ENCODE measurements around the gene DUSP22. TPM values are rescaled to one million over a fixed set of nuclear protein-coding genes. Genes with fewer than 3 reads are reported as not detected.

The DUSP22 gene
- total and polyA plus RNA-seq, 2 donors: 17.9 to 54.2 TPM

DNA sequence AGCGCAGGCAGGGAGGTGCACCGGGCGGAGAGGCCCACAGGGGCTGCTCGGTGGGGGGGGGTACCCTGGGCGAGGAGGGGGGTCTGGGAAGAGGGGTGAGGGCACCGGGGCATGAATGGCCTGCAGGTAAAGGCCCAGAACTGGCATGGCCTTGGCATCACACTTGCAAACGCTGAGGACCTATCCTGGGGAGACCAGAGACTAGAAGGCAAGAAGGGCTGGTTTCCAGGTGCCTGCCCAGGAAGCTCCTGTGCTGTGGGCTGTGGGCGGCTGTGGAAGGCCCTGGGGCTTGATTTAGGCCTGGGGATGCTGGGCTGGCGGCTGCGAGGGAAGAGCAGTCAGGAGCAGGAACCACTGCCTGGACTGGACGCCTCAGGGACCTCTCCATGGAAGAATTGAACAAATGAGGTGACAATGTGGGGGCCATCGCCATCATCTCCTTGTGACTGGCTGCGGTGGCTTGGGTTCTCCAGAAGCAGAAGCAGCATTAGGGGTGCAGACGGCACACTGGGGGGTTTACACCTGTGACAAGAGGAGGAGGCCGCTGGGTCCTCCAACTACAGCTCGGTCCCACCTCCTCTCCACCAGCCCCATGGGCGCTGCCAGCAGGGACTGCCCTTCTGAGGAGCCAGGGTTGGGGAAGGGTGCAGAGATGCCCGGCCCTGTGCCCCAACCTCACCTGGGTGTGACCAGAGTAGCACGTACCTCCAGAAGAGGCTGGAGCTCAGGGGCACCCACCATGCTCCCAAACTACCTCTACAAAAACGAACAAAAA, 67.2 kb downstream of the DUSP22 start:
- H3K9me3 ChIP-seq (ENCODE audit: control insufficient read depth in 2 of 2, insufficient read depth in 1 of 2, low read length in 1 of 2): peaks cover 0 to 46% of the 10 kb centered on the region in 2 donors
- H3K27ac ChIP-seq (ENCODE audit: low read depth in 1 of 2, low read length in 1 of 2): no peak overlapping the region
- 90% methylated on average over 20 of the region's 20 CpGs for WGBS
- peaks cover 0 to 13% of the 10 kb centered on the region in 2 donors for H3K4me1 ChIP-seq (ENCODE audit: control insufficient read depth in 2 of 2, insufficient read depth in 2 of 2, low read length in 2 of 2)
- H3K4me3 ChIP-seq (ENCODE audit: low read length in 2 of 2): no peak overlapping the region
- no peaks in the 10 kb centered on the region for H3K27me3 ChIP-seq (ENCODE audit: control insufficient read depth in 2 of 2, insufficient read depth in 1 of 2, low read length in 1 of 2)
- peaks cover 0 to 4% of the 10 kb centered on the region in 2 donors for H3K36me3 ChIP-seq (ENCODE audit: control insufficient read depth in 2 of 2, insufficient read depth in 2 of 2, low read length in 1 of 2)
- no peak for DNase-seq (ENCODE audit: low read depth in 6 of 9, low spot score in 9 of 9)

DNA sequence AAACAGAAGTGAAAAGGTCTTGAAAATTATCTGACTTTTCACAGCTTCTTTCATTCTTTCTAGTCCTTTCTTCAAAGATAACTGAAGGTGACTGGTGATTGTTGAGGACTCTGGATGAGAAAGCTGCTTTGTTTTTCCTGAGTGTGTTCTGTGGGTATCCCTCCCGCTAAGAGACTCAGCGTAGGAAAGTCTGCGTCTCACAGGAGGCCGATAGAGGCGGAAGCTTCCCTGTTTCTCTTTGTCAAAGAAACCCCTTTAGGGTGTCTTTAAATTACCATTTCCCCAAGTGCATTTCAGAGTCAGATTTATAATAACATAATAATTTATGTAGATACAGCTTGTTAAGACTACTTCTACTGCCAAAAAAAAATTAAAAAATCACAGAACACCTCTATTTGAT, 68.1 kb downstream of the DUSP22 start:
- DNase-seq (ENCODE audit: low read depth in 6 of 9, low spot score in 9 of 9): no peak
- Histone ChIP-seq H3K9me3 (ENCODE audit: control insufficient read depth in 2 of 2, insufficient read depth in 1 of 2, low read length in 1 of 2) (peaks cover 0 to 44% of the 10 kb centered on the region in 2 donors), H3K4me1 (ENCODE audit: control insufficient read depth in 2 of 2, insufficient read depth in 2 of 2, low read length in 2 of 2) (peaks cover 0 to 9% of the 10 kb centered on the region in 2 donors), H3K36me3 (ENCODE audit: control insufficient read depth in 2 of 2, insufficient read depth in 2 of 2, low read length in 1 of 2) (peaks cover 0 to 4% of the 10 kb centered on the region in 2 donors), H3K27ac (ENCODE audit: low read depth in 1 of 2, low read length in 1 of 2) (no peak overlapping the region), H3K4me3 (ENCODE audit: low read length in 2 of 2) (no peak overlapping the region), H3K27me3 (ENCODE audit: control insufficient read depth in 2 of 2, insufficient read depth in 1 of 2, low read length in 1 of 2) (no peaks in the 10 kb centered on the region)
- WGBS: 95% methylated on average over 5 of the region's 5 CpGs

DNA sequence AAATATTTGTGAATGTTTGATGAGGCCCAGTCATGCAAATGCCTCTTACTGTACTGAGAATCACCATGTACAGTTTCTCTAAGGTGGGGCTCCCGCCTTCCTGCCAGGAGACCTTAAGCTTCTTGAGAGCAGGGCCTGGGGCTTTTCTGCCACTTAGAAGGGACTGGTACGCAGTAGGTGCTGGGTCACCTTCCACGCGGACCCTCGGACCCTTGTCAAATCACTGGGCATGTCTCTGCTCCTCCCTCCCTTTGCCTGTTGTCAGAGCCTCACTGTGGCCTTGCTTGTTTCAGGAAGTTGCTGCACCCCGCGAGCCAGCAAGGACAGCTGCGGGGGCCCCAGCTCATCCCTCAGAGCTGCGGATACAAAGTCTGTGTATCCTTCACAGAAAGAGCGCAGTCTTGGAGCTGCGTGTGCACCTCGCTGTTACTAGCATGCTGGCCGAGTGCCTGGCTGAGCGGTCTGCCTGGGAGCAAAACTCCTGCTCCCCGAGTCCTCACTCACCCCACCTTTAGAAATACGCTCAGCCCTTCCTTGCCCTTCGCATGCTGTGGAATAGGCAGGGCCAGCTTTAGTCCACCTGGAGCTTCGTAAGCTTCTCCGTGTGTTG, 68.6 kb downstream of the DUSP22 start:
- Histone ChIP-seq H3K36me3 (ENCODE audit: control insufficient read depth in 2 of 2, insufficient read depth in 2 of 2, low read length in 1 of 2) (peaks cover 0 to 4% of the 10 kb centered on the region in 2 donors), H3K27ac (ENCODE audit: low read depth in 1 of 2, low read length in 1 of 2) (no peak overlapping the region), H3K4me1 (ENCODE audit: control insufficient read depth in 2 of 2, insufficient read depth in 2 of 2, low read length in 2 of 2) (peaks cover 0 to 9% of the 10 kb centered on the region in 2 donors), H3K9me3 (ENCODE audit: control insufficient read depth in 2 of 2, insufficient read depth in 1 of 2, low read length in 1 of 2) (peaks cover 0 to 44% of the 10 kb centered on the region in 2 donors), H3K4me3 (ENCODE audit: low read length in 2 of 2) (no peak overlapping the region), H3K27me3 (ENCODE audit: control insufficient read depth in 2 of 2, insufficient read depth in 1 of 2, low read length in 1 of 2) (no peaks in the 10 kb centered on the region)
- WGBS: 87% methylated on average over 19 of the region's 19 CpGs
- DNase-seq (ENCODE audit: low read depth in 6 of 9, low spot score in 9 of 9): no peak

DNA sequence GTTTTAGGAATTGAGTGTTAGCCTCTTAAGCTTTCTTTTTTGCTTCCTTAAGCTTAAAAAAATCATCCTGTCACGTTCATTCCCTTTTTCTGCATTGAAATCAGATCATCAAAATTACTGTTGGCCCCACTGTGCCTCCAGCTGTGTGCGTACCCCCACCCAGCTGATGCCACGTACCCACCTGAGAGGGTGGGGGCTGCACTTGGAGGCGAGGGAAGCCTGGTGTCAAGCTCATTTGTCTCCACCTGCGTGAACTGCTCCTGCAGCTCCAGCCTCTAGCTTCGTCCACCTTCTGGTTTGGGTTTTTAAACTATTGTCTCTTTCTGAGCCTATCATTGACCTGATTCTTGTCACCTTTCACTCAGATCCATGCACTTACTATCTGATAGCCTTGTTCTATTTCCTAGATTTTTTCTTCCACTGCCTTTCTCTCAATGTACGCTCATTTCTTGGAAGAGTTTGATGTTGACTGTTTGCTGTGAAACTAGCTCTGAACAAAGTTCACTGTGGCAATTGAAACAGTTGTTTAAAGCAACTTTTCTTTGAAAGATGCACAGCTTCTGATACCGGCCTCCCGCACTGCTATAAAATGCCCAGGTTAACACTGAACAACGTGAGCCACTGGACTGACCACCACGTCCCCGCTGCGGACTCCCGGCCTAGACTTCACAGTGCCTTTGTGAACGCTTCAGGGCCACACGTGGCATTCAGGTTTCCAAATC, 69.3 kb downstream of the DUSP22 start:
- H3K27ac ChIP-seq (ENCODE audit: low read depth in 1 of 2, low read length in 1 of 2): no peak overlapping the region
- H3K9me3 ChIP-seq (ENCODE audit: control insufficient read depth in 2 of 2, insufficient read depth in 1 of 2, low read length in 1 of 2): peaks cover 0 to 44% of the 10 kb centered on the region in 2 donors
- H3K36me3 ChIP-seq (ENCODE audit: control insufficient read depth in 2 of 2, insufficient read depth in 2 of 2, low read length in 1 of 2): peaks cover 0 to 4% of the 10 kb centered on the region in 2 donors
- 92% methylated on average over 16 of the region's 16 CpGs for WGBS
- no peak overlapping the region for H3K4me3 ChIP-seq (ENCODE audit: low read length in 2 of 2)
- no peak for DNase-seq (ENCODE audit: low read depth in 6 of 9, low spot score in 9 of 9)
- peaks cover 0 to 9% of the 10 kb centered on the region in 2 donors for H3K4me1 ChIP-seq (ENCODE audit: control insufficient read depth in 2 of 2, insufficient read depth in 2 of 2, low read length in 2 of 2)
- no peaks in the 10 kb centered on the region for H3K27me3 ChIP-seq (ENCODE audit: control insufficient read depth in 2 of 2, insufficient read depth in 1 of 2, low read length in 1 of 2)

DNA sequence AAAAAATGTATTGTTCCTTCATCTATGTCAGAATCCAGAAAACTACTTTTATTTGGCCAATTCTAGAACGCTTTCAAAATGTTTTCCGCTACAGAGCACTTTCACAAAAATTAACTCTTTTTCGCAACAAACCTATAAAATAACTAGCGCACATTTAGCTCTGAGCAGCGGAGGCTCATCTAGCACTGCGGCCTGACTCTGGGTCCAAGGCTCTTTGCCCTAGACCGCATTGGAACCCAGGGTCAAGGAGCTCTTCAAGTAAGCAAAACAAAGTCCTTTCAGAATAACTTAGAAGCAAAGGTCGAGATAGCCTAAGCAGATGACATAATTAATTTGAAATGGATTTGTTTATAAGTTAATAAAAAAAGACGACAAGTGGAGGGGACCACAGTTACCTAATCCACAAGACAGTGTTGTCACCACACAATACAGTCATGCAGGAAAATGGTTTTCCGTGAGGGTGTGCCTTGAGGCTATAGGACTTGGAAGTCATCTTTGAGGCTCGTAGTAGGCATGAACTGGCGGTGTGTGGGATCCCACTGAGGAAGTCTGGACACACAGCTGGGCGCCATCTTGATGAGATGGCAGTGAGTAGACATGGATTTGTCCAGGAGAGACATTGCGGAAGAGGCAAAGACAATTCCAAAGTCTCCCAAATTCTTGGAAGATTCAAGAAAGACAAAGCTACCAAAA, 70.1 kb downstream of the DUSP22 start:
- H3K27me3 ChIP-seq (ENCODE audit: control insufficient read depth in 2 of 2, insufficient read depth in 1 of 2, low read length in 1 of 2): no peaks in the 10 kb centered on the region
- H3K4me3 ChIP-seq (ENCODE audit: low read length in 2 of 2): no peak overlapping the region
- DNase-seq (ENCODE audit: low read depth in 6 of 9, low spot score in 9 of 9): no peak
- H3K27ac ChIP-seq (ENCODE audit: low read depth in 1 of 2, low read length in 1 of 2): no peak overlapping the region
- peaks cover 0 to 7% of the 10 kb centered on the region in 2 donors for H3K4me1 ChIP-seq (ENCODE audit: control insufficient read depth in 2 of 2, insufficient read depth in 2 of 2, low read length in 2 of 2)
- H3K36me3 ChIP-seq (ENCODE audit: control insufficient read depth in 2 of 2, insufficient read depth in 2 of 2, low read length in 1 of 2): peaks cover 0 to 4% of the 10 kb centered on the region in 2 donors
- H3K9me3 ChIP-seq (ENCODE audit: control insufficient read depth in 2 of 2, insufficient read depth in 1 of 2, low read length in 1 of 2): peaks cover 0 to 39% of the 10 kb centered on the region in 2 donors
- WGBS: 90% methylated on average over 14 of the region's 14 CpGs

DNA sequence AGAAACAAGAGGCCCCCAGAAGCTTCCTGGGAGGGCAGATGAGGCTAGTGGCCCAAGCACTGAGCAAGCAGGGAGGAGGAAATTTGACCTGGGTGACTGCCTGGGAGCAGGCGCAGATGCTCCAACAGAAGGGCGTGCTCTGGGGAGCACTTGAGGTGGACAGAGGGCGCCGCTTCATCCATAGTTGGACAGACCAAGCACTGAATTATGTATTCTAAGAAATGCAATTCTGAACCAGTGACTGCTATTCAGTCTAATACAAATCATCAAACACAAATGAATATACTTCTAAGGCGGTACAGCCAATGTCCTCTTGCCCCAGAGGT, 70.6 kb downstream of the DUSP22 start:
- peaks cover 0 to 37% of the 10 kb centered on the region in 2 donors for H3K9me3 ChIP-seq (ENCODE audit: control insufficient read depth in 2 of 2, insufficient read depth in 1 of 2, low read length in 1 of 2)
- no peaks in the 10 kb centered on the region for H3K27me3 ChIP-seq (ENCODE audit: control insufficient read depth in 2 of 2, insufficient read depth in 1 of 2, low read length in 1 of 2)
- H3K36me3 ChIP-seq (ENCODE audit: control insufficient read depth in 2 of 2, insufficient read depth in 2 of 2, low read length in 1 of 2): peaks cover 0 to 4% of the 10 kb centered on the region in 2 donors
- no peak overlapping the region for H3K27ac ChIP-seq (ENCODE audit: low read depth in 1 of 2, low read length in 1 of 2)
- 87% methylated on average over 5 of the region's 5 CpGs for WGBS
- no peak overlapping the region for H3K4me3 ChIP-seq (ENCODE audit: low read length in 2 of 2)
- DNase-seq (ENCODE audit: low read depth in 6 of 9, low spot score in 9 of 9): no peak
- peaks cover 0 to 5% of the 10 kb centered on the region in 2 donors for H3K4me1 ChIP-seq (ENCODE audit: control insufficient read depth in 2 of 2, insufficient read depth in 2 of 2, low read length in 2 of 2)

DNA sequence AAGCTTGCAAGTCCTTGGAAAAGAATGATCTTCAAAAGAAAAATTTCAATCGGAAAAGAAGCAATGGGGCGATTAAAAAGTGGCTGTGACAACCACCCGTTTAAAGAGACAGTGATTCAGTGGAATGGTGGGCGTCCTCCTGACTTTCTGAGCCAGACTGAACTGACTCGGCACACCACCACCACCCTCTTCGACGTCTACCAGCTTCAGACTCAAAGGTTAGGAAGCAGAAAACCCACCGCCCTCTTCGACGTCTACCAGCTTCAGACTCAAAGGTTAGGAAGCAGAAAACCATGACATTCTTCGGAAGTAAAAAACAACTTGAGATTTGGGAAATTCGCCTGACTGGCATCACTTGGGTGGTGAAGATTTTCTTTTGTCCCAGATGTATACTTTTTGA, 71.0 kb downstream of the DUSP22 start:
- WGBS: 96% methylated on average over 12 of the region's 12 CpGs
- Histone ChIP-seq H3K4me1 (ENCODE audit: control insufficient read depth in 2 of 2, insufficient read depth in 2 of 2, low read length in 2 of 2) (peaks cover 0 to 5% of the 10 kb centered on the region in 2 donors), H3K36me3 (ENCODE audit: control insufficient read depth in 2 of 2, insufficient read depth in 2 of 2, low read length in 1 of 2) (peaks cover 0 to 4% of the 10 kb centered on the region in 2 donors), H3K27ac (ENCODE audit: low read depth in 1 of 2, low read length in 1 of 2) (no peak overlapping the region), H3K4me3 (ENCODE audit: low read length in 2 of 2) (no peak overlapping the region), H3K9me3 (ENCODE audit: control insufficient read depth in 2 of 2, insufficient read depth in 1 of 2, low read length in 1 of 2) (peaks cover 0 to 38% of the 10 kb centered on the region in 2 donors), H3K27me3 (ENCODE audit: control insufficient read depth in 2 of 2, insufficient read depth in 1 of 2, low read length in 1 of 2) (no peaks in the 10 kb centered on the region)
- no peak for DNase-seq (ENCODE audit: low read depth in 6 of 9, low spot score in 9 of 9)

DNA sequence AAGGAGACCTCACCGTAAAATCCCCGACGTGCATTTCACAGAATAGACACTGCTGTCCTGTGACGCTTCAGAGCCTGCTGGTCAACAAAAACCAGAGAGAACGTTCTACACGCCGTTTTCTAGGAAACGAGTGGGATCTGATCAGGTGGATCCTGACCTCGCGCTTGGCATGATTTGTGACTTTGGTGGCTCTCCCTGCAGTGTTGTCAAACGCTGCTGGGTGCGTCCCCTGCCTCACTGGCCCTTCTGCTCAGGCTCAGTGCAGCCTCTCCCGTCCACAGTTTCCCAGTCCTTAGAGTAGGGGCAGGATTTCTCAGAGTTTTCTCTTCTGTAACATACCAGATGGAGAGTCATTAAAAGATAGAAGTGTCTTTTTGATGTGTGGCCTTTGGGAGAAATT, 71.6 kb downstream of the DUSP22 start:
- no peaks in the 10 kb centered on the region for H3K36me3 ChIP-seq (ENCODE audit: control insufficient read depth in 2 of 2, insufficient read depth in 2 of 2, low read length in 1 of 2)
- H3K27me3 ChIP-seq (ENCODE audit: control insufficient read depth in 2 of 2, insufficient read depth in 1 of 2, low read length in 1 of 2): peaks cover 0 to 1% of the 10 kb centered on the region in 2 donors
- WGBS: 96% methylated on average over 13 of the region's 13 CpGs
- H3K27ac ChIP-seq (ENCODE audit: low read depth in 1 of 2, low read length in 1 of 2): no peak overlapping the region
- DNase-seq (ENCODE audit: low read depth in 6 of 9, low spot score in 9 of 9): no peak
- peaks cover 0 to 35% of the 10 kb centered on the region in 2 donors for H3K9me3 ChIP-seq (ENCODE audit: control insufficient read depth in 2 of 2, insufficient read depth in 1 of 2, low read length in 1 of 2)
- H3K4me3 ChIP-seq (ENCODE audit: low read length in 2 of 2): no peak overlapping the region
- peaks cover 0 to 5% of the 10 kb centered on the region in 2 donors for H3K4me1 ChIP-seq (ENCODE audit: control insufficient read depth in 2 of 2, insufficient read depth in 2 of 2, low read length in 2 of 2)
